NCI-H82 (cell line): ENCODE data around the gene C19orf53.
"Not testable (repeated sequence)": the region's sequence is repeated elsewhere in the genome, so short reads cannot be mapped to it uniquely, and the experiment has no call there.

Experiments
- DNase-seq: peaks from one replicate; lab custom pipeline; 2025; lab: John Stamatoyannopoulos, UW

The C19orf53 gene

GRCh38 chr19:13764101-13764807, 10.0 kb upstream of the C19orf53 start, which contains the start of gene MRI1:
Gene MRI1 (plus strand): TSS chr19:13764522. CDS start chr19:13764589, 67 bp downstream.
- peak; percentile 94 for DNase-seq

DNA sequence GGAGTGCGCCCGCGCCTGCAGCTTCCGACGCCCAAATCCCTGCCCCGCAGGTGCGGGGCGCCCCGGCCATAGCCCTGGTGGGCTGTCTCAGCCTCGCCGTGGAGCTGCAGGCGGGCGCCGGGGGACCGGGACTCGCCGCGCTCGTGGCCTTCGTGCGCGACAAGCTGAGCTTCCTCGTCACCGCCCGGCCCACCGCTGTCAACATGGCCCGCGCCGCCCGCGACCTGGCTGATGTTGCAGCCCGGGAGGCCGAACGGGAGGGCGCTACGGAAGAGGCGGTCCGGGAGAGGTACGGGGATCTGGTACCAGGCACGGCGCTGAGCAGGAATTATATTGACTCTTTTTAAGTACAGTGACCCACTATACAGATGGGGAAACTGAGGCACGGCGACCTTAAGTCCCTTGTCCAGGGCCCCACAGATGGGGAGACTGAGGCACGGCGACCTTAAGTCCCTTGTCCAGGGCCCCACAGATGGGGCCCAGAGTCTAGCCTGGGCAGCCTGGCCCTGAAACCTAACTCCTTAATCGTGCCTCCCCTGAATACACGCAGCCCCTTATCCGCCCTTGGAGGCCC, 9.3 kb upstream of the C19orf53 start:
- DNase-seq: peak; percentile 51

GRCh38 chr19:13765395-13766094, 8.7 kb upstream of the C19orf53 start:
- no peak for DNase-seq

GRCh38 chr19:13766095-13766481, 8.2 kb upstream of the C19orf53 start:
- no peak for DNase-seq

DNA sequence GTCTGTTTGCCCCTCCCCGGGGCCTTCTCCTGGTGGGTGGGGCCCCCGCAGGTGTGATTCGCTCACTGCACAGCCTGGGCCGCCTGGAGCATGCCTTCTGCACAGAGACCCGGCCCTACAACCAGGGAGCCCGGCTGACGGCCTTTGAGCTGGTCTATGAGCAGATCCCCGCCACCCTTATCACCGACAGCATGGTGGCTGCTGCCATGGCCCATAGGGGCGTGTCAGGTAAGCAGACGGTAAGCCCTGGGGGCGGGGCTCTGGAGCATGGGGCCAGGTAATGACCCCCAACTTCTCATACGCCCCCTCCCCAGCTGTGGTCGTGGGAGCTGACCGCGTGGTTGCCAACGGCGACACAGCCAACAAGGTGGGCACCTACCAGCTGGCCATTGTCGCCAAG, 5.7 kb upstream of the C19orf53 start:
- DNase-seq: no peak

DNA sequence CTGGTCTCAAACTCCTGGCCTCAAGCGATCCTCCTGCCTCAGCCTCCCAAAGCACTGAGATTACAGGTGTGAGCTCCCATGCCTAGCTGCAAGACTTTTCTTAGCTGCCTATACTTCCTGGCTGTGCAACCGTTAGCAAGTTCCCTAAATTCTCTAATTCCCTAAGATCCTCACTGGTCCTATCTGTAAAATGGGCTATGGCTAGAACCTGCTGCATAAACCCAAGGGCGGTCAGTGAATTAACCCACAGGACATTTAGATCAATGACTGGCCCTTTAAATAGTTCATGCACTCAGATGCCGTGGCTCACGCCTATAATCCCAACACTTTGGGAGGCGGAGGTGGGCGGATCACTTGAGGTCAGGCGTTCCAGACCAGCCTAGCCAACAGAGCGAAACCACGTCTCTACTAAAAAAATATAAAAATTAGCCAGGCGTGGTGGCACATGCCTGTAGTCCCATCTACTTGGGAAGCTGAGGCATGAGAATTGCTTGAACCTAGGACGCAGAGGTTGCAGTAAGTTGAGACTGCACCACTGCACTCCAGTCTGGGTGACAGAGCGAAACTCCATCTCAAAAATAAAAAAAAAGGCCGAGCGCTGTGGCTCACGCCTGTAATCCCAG, 4.1 kb upstream of the C19orf53 start:
- DNase-seq: no peak

- no peak for DNase-seq
These were observed 4.1 kb downstream of the C19orf53 start for GRCh38 chr19:13778398-13778797.

DNA sequence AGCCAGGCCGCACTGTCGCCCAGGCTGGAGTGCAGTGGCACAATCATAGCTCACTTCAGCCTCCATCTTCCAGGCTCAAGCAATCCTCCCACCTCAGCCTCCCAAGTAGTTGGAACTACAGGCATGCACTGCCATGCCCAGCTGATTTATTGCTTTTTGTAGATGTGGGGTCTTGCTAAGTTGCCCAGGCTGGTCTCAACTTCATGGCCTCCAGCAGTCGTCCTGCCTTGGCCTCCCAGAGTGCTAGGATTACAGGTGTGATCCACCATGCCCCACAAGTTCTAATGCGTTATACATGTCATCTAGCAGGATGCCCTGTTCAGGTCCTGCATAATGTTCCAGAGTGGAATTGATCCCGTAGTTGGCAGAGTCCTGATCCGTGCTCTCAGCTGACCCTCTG, 4.6 kb downstream of the C19orf53 start:
- DNase-seq: no peak

GRCh38 chr19:13779794-13780193, 5.5 kb downstream of the C19orf53 start:
- not testable (repeated sequence) for DNase-seq

DNA sequence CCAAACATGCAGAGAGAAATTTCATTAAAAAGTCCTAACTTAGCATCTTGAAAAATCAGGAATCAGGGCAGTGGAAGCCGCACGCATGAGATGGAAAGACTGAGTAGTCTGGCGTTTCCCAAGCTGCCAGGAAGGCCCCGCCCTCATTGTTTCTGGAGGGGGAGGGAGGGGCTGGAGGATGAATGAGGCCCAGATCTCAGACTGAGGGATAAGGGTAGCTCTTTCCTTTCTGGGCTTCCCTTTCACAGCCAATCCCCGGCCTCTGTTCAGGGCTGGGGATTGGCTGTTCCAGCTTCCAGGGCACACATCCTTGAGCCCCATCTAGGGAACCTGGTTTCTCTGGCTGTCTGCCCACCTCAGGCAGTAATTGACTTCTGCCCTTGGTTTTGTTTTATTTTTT, 7.3 kb downstream of the C19orf53 start:
- peak; percentile 93 for DNase-seq

- no peak for DNase-seq
These were observed 8.3 kb downstream of the C19orf53 start for GRCh38 chr19:13782537-13782936.

GRCh38 chr19:13783565-13784500, 9.6 kb downstream of the C19orf53 start:
- DNase-seq: no peak

DNA sequence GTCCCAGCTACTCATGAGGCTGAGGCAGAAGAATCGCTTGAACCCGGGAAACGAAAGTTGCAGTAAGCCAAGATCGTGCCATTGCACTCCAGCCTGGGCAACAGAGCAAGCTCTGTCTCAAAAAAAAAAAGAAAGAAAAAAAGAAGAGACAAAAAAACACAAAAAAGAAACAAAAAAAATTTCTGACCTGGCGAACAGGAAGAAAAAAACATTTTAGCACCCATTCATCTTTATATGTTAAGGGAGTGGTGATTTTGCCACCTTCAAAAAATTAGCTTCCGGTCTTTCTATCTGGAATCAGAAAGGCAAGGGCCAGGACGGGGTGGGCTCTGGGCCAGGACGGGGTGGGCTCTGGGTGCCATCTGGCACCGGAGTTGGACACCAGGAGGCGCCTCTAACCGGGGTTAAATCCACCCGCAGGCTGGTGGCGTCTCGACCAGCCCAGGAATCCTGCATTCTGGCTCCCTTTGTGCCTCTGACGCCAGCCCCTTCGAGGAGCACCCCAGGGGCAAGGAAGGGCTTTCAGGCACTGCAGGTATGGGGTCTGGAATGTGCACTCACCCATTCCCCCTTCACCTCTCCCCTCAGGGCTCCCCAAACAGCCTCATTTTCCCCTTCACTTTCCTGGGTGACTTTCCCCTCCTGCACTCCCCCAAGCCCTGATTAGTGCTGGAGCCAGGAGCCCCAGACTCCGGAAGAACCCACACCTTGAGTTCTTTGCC, 10.6 kb downstream of the C19orf53 start:
- peak; percentile 90 for DNase-seq

GRCh38 chr19:13788991-13789390, 14.7 kb downstream of the C19orf53 start:
- no peak for DNase-seq

- DNase-seq: no peak
These were observed 16.1 kb downstream of the C19orf53 start for GRCh38 chr19:13790354-13790753.

GRCh38 chr19:13793317-13793716, 19.1 kb downstream of the C19orf53 start:
- not testable (repeated sequence) for DNase-seq

DNA sequence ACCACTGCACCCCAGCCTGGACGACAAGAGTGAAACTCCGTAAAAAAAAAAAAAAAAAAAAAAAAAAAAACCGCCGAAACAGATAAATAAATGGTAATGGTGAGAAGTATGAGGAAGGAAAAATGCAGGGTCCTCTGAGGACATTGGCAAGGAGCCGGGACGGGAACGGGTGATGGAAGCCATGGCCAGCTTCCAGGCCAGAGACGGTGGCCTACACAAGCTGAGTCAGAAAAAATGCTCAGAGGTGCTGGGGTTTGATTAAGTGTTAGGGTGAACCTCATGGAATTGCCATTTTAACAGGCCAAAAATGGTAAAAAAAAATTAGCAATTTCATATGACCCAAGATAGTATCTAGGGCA, 20.1 kb downstream of the C19orf53 start:
- DNase-seq: no peak

DNA sequence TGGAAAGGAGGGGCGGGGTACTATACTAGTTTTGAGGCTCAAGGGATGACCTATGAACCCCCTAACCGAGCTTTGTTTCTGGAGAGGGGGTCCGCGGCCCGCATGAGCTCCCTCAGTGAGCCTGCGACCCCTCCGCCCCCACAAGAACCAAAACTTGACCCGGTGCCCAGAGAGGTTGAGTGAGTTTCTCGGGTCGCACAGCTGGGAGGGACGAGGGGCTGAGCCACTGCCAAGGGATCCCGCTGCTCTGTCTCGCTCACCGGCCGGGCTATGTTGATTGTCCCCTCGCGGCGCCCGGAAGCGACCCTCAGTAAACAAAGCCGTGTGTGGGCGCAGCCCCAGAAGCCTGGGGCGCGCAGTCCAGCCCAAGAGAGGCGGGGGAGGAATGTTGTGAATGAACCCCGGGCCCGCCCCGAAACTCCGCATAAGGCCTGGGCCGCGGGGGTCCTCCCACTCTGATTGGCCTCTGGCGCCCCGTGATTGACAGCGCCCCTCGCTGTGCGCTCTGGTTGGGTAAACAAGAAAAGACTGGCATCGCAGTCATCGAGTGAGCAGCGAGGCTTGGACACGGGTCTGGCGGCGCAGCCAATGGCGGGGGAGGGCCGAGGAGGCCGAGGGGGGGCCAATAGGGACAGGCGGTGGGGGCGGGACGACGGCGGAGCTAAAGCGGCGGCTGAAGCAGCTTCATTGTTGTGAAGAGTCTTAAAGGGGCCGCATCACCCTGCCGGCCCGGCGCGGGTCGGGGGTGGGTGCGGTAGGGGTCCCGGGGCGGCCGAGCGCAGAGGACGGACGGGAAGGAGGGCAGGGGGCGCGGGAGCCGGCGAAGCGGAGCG, 20.7 kb downstream of the C19orf53 start, which contains the start of gene ZSWIM4:
TSS of gene ZSWIM4 (plus strand) at position 687 of the 833 bp plus-strand sequence. CDS start 206 bp downstream, outside the sequence.
- DNase-seq: peak; percentile 100

DNA sequence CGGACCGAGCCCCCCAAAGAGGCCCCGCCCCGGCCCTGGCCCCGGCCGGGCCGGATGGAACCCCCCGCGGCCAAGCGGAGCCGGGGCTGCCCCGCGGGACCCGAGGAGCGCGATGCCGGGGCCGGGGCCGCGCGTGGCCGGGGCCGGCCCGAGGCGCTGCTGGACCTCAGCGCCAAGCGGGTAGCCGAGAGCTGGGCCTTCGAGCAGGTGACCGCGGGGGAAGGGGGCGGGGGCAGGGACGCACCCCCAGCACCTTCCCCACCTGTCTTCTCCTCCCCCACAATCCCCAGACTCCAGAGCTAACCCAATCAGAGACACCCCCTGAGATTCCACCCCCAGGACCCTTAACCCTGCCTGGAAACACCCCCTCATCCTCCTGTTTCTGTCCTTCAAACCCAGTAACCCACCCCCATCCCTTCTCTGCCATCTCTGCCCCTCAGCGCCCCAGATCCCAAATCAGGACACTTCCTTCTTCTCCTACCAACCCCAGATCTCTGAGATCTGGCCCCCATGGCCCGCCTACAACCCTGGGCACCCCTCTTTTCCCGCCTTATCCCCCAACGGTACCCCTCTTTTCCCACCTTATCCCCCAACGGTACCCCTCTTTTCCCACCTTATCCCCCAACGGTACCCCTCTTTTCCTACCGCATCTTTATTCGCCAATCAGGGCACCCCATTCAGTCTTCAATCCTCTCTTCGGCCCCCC, 21.5 kb downstream of the C19orf53 start:
- DNase-seq: no peak
